ENCODE measurements around the gene HCN4.

Gene HCN4

DNA sequence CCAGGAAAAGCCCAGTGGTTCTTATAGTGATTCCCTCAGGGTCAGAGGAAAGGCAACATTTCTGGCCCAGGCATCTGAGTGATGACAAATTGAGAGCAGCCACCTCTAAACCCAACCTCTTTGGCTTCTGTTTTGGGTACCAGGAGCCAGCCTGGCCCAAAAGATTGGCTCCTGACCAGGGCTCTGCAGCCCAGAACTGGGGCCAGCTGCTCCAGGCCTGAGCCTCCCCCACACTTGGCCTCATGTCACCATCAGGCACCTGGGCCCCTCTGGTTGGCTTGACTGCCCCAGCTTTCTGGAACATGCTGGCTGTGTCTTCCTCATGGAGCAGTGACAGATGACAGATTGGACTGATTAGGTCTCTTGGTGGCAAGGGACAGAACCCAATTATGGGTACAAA, 26.0 kb upstream of the HCN4 start:
- H3K4me3 ChIP-seq (ENCODE audit: low read depth, low read length) = no peak overlapping the region
- ChIA-PET CTCF (no interaction called here), POLR2A (no interaction called here)
- TF ChIP-seq CTCF (IDR thresholded peaks at IDR 0.05; ENCODE audit: insufficient read depth, low read length, missing control alignments) = no peak
- DNase-seq (ENCODE audit: low read depth, low spot score) = no peak

DNA sequence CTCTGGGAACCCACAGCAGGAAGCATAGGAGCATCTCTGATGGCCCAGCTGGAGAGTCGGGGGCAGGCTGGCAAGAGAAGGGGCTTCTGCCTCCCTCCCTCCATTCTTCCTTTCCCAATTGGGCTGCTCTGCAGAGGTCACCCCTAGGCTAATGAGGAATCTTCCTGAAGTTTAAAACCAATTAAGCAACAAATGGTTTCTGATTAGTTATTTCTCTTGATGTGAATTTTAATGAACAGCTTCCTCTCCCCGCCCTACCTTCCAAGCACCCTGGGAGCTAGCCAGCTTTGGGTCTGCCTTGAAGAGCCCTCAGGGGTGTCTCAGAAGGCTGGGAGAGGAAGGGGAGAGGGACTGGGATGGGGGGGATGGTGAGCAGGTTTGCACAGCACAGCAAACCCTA, 24.6 kb upstream of the HCN4 start:
- CTCF ChIA-PET = no interaction called here
- DNase-seq (ENCODE audit: low read depth, low spot score) = no peak
- POLR2A ChIA-PET = no interaction called here
- H3K4me3 ChIP-seq (ENCODE audit: low read depth, low read length) = no peak overlapping the region
- no peak for TF ChIP-seq CTCF (IDR thresholded peaks at IDR 0.05; ENCODE audit: insufficient read depth, low read length, missing control alignments)

DNA sequence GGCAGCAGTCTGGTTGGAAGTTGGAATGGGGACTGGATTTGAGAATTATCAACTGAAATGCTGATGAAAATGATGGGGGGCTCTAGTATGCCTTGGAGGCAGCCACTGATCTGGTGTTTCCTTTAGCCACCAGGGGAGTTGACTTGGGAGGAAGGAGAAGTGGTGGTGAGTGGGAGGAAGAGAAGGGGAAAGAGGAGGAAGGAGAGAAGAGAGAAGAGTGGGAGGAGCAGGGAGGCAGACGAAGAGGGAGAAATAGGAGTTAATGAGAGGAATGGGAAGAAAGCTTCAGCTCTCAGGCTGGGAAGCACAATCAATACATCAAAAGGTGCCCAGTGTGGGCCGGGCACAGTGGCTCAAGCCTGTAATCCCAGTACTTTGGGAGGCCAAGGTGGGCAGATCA, 23.3 kb upstream of the HCN4 start:
- ChIA-PET POLR2A (no interaction called here), CTCF (no interaction called here)

GRCh38 chr15:73391128-73391872, 22.5 kb upstream of the HCN4 start:
- no peak overlapping the region for H3K4me3 ChIP-seq (ENCODE audit: low read depth, low read length)
- CTCF ChIA-PET = no interaction called here
- no peak for DNase-seq (ENCODE audit: low read depth, low spot score)
- POLR2A ChIA-PET = no interaction called here
- no peak for TF ChIP-seq CTCF (IDR thresholded peaks at IDR 0.05; ENCODE audit: insufficient read depth, low read length, missing control alignments)

More for the DNA sequence above, 23.3 kb upstream of the HCN4 start:
- DNase-seq (ENCODE audit: low read depth, low spot score) = no peak
- no peak overlapping the region for H3K4me3 ChIP-seq (ENCODE audit: low read depth, low read length)
- no peak for TF ChIP-seq CTCF (IDR thresholded peaks at IDR 0.05; ENCODE audit: insufficient read depth, low read length, missing control alignments)

GRCh38 chr15:73389971-73390544, 21.3 kb upstream of the HCN4 start:
- no peak for TF ChIP-seq CTCF (IDR thresholded peaks at IDR 0.05; ENCODE audit: insufficient read depth, low read length, missing control alignments)

GRCh38 chr15:73389539-73389938, 20.8 kb upstream of the HCN4 start:
- ChIA-PET POLR2A (no interaction called here), CTCF (no interaction called here)
- no peak for DNase-seq (ENCODE audit: low read depth, low spot score)
- H3K4me3 ChIP-seq (ENCODE audit: low read depth, low read length) = no peak overlapping the region
- no peak for TF ChIP-seq CTCF (IDR thresholded peaks at IDR 0.05; ENCODE audit: insufficient read depth, low read length, missing control alignments)

More at GRCh38 chr15:73389971-73390544, 21.3 kb upstream of the HCN4 start:
- no peak overlapping the region for H3K4me3 ChIP-seq (ENCODE audit: low read depth, low read length)
- ChIA-PET POLR2A (no interaction called here), CTCF (no interaction called here)
- no peak for DNase-seq (ENCODE audit: low read depth, low spot score)

Data from AG04449 (cell line).